Measurements from ENCODE around the gene INS. TPM values are rescaled to one million over a fixed set of nuclear protein-coding genes. Genes with fewer than 3 reads are reported as not detected.

The INS gene
- total RNA-seq, 1 experiment from 2014 or later = not detected

GRCh38 chr11:2158296-2158737 lies 2.7 kb downstream of the INS start:
- Histone ChIP-seq H3K27ac (ENCODE audit: insufficient read length, low read depth, low read length) (no peak overlapping the region), H2BK15ac (ENCODE audit: low read depth, low read length) (no peak overlapping the region), H4K91ac (ENCODE audit: insufficient read length, low read depth, low read length) (no peak overlapping the region), H3K79me2 (ENCODE audit: insufficient read depth, low read length) (no peaks in the 10 kb centered on the region), H3K9ac (ENCODE audit: extremely low read depth, insufficient read length, low read length) (no peak overlapping the region), H3K27me3 (ENCODE audit: insufficient read depth, low read length) (no peaks in the 10 kb centered on the region), H4K8ac (replicated peaks; ENCODE audit: insufficient read length, low read depth, low read length) (no peak overlapping the region), H4K20me1 (ENCODE audit: control insufficient read depth, insufficient read depth, insufficient read length) (no peaks in the 10 kb centered on the region), H3K18ac (ENCODE audit: insufficient read length, low read depth, low read length) (no peak overlapping the region), H2BK120ac (ENCODE audit: low read depth, low read length, poor library complexity, severe bottlenecking) (no peak overlapping the region), H2BK12ac (ENCODE audit: insufficient read length, low read depth, low read length) (no peak overlapping the region), H2AFZ (ENCODE audit: low read length) (no peak overlapping the region), H3K4me1 (ENCODE audit: insufficient read depth, low read length) (no peaks in the 10 kb centered on the region), H3K56ac (ENCODE audit: insufficient read length, low read depth, low read length) (no peak overlapping the region), H2AK5ac (ENCODE audit: insufficient read length, low read length) (no peak overlapping the region), H3K9me3 (ENCODE audit: control insufficient read depth, low read depth, low read length) (no peaks in the 10 kb centered on the region), H3K4me2 (ENCODE audit: insufficient read depth, insufficient read length, low read length) (no peak overlapping the region), H3K14ac (ENCODE audit: insufficient read depth, low read length) (no peak overlapping the region), H3K23ac (ENCODE audit: insufficient read length, low read depth, low read length) (no peak overlapping the region), H4K5ac (ENCODE audit: insufficient read length, low read depth, low read length) (no peak overlapping the region), H3T11ph (ENCODE audit: low read length) (no peak overlapping the region), H3K79me1 (ENCODE audit: insufficient read depth, low read depth, low read length, poor library complexity, severe bottlenecking) (no peaks in the 10 kb centered on the region), H3K23me2 (ENCODE audit: insufficient read length, low read depth, low read length, poor library complexity, severe bottlenecking) (no peaks in the 10 kb centered on the region), H2BK5ac (ENCODE audit: insufficient read length, low read length) (no peak overlapping the region), H2BK20ac (ENCODE audit: low read depth, low read length, poor library complexity, severe bottlenecking) (no peak overlapping the region), H3K4ac (ENCODE audit: low read depth, low read length) (no peak overlapping the region)
- TF ChIP-seq CTCF (conservative IDR thresholded peaks at IDR 0.05) = no peak
- Mint-ChIP-seq H3K27ac (no peak overlapping the region), H3K9me3 (no peaks in the 10 kb centered on the region), H3K4me3 (no peak overlapping the region), H3K27me3 (ENCODE audit: low read depth) (peaks cover 8% of the 10 kb centered on the region), H3K36me3 (ENCODE audit: insufficient read depth in 1 of 3, low read depth in 3 of 3) (no peaks in the 10 kb centered on the region), H3K4me1 (no peaks in the 10 kb centered on the region)
- no CpG with 5 or more reads among the region's 13 CpGs for WGBS (ENCODE audit: extremely low coverage, insufficient read length, low lambda C conversion rate)
- DNase-seq = no peak

Measured in H9 (cell line).